T-cell (primary cell): ENCODE results near the gene SLC23A1. TPM values are rescaled to one million over a fixed set of nuclear protein-coding genes. Genes with fewer than 3 reads are reported as not detected.
"Not testable (repeated sequence)": the region's sequence is repeated elsewhere in the genome, so short reads cannot be mapped to it uniquely, and the experiment has no call there.

Source experiments
- ATAC-seq, 4 experiments: fragments of 200-7000 bp in 3 of 4; fragments of 150-1000 bp in 1 of 4; cut with Tn5 transposase; replicated peaks in 1 of 4; 1 replicate in 3 of 4; 2 replicates in 1 of 4; pipeline ENCODE4 v1.10.0; 2021; ENCODE audit warnings: moderate library complexity in 3 of 4, mild to moderate bottlenecking in 2 of 4, moderate number of reproducible peaks in 1 of 4
- CTCF ChIA-PET, 2 donors: fragments of 300-600 bp; sonication (Branson Sonifier 250); formaldehyde crosslinking; loops; one replicate each; lab custom pipeline; 2022; ENCODE audit warnings: antibody characterized with exemption in 2 of 2; lab: Charles Lee
- POLR2A ChIA-PET, 2 donors: fragments of 300-600 bp; sonication (Branson Sonifier 250); formaldehyde crosslinking; loops; one replicate each; lab custom pipeline; 2022; ENCODE audit warnings: antibody characterized with exemption in 2 of 2; lab: Charles Lee
- DNase-seq, 35 experiments: peaks; one replicate each; pipeline versions ENCODE4 v3.0.0 to v3.0.0-alpha.2; 2013 to 2023
- H3K27ac ChIP-seq: one replicate; pipeline ENCODE4 v1.5.1; 2013; ENCODE audit warnings: low read length
- H3K27me3 ChIP-seq, 2 experiments: replicated peaks in 1 of 2; 1 replicate in 1 of 2; 2 replicates in 1 of 2; pipeline versions ENCODE4 v1.6.1 to v1.7.0; 2013; ENCODE audit warnings: low read length in 1 of 2, mixed read lengths in 1 of 2; ENCODE audit not compliant: control insufficient read depth in 2 of 2, insufficient read depth in 2 of 2; ENCODE audit errors: extremely low read depth in 1 of 2
- H3K36me3 ChIP-seq, 2 donors: 1 replicate in 1 of 2; 2 replicates in 1 of 2; pipeline versions ENCODE4 v1.6.1 to v1.7.0; 2013; ENCODE audit warnings: low read length in 1 of 2; ENCODE audit not compliant: control insufficient read depth in 2 of 2, insufficient read depth in 1 of 2; ENCODE audit errors: extremely low read depth in 1 of 2
- H3K4me1 ChIP-seq, 2 experiments: 1 replicate in 1 of 2; 2 replicates in 1 of 2; pipeline versions ENCODE4 v1.6.1 to v1.7.0; 2013; ENCODE audit warnings: low read length in 2 of 2, mixed read lengths in 1 of 2; ENCODE audit not compliant: insufficient read depth in 2 of 2, control insufficient read depth in 1 of 2; ENCODE audit errors: extremely low read depth in 1 of 2
- H3K4me3 ChIP-seq, 2 donors: 1 replicate in 1 of 2; 2 replicates in 1 of 2; pipeline versions ENCODE4 v1.5.1 to v1.7.0; 2013; ENCODE audit warnings: mild to moderate bottlenecking in 2 of 2, low read length in 1 of 2, moderate library complexity in 1 of 2; ENCODE audit not compliant: control insufficient read depth in 1 of 2; ENCODE audit errors: extremely low read depth in 1 of 2
- H3K9me3 ChIP-seq: 2 replicates; pipeline ENCODE4 v1.7.0; 2013
- H3K27ac Mint-ChIP-seq, 2 donors: one replicate each; pipeline ENCODE4 v1.8.0; 2020 to 2021; ENCODE audit warnings: mild to moderate bottlenecking in 2 of 2, mixed read lengths in 2 of 2
- H3K27me3 Mint-ChIP-seq, 2 donors: one replicate each; pipeline ENCODE4 v1.8.0; 2021 to 2022; ENCODE audit warnings: mixed read lengths in 2 of 2
- H3K36me3 Mint-ChIP-seq: one replicate; pipeline ENCODE4 v1.8.0; 2021; ENCODE audit warnings: mixed read lengths
- H3K4me1 Mint-ChIP-seq, 3 donors: one replicate each; pipeline ENCODE4 v1.8.0; 2020 to 2022; ENCODE audit warnings: mixed read lengths in 3 of 3, mild to moderate bottlenecking in 1 of 3
- H3K4me3 Mint-ChIP-seq, 3 donors: one replicate each; pipeline ENCODE4 v1.8.0; 2020 to 2022; ENCODE audit warnings: mild to moderate bottlenecking in 3 of 3, mixed read lengths in 3 of 3, moderate library complexity in 3 of 3
- H3K9me3 Mint-ChIP-seq, 3 donors: one replicate each; pipeline ENCODE4 v1.8.0; 2020 to 2022; ENCODE audit warnings: mixed read lengths in 3 of 3
- WGBS: methylation state at CpG from one replicate; pipeline ENCODE4 v1.1.5; 2013; ENCODE audit warnings: missing lambda C conversion rate; ENCODE audit not compliant: insufficient coverage; 5-methylcytosine and 5-hydroxymethylcytosine counted together
- total RNA-seq, 35 experiments: library from RNA in 6 of 35; stranded (reverse) in 6 of 35; fragments of 120-200 nt in 1 of 35; gene quantifications; one replicate each; pipeline versions ENCODE4 v1.2.1 to v1.2.4 and lab custom pipeline; 2013 to 2026

SLC23A1 gene
- total RNA-seq, 5 donors from 2014 or later (not counting 1 experiment from before 2014, with no cell fraction given): 0.15 to 0.86 TPM; not detected in 3

GRCh38 chr5:139410993-139411828 is 28.1 kb upstream of the SLC23A1 start:
- CTCF ChIA-PET: interaction anchor here (0.6 to 1.6 kb wide), 3 partner anchors 11 to 148 kb away, joined by 3 to 14 read pairs (median 3); no protein-coding TSS in a partner anchor
- Histone ChIP-seq H3K4me1 (peaks cover 10 to 20% of the 10 kb centered on the region in 2 experiments), H3K36me3 (no peaks in the 10 kb centered on the region), H3K4me3 (no peak overlapping the region), H3K9me3 (no peaks in the 10 kb centered on the region), H3K27me3 (no peaks in the 10 kb centered on the region), H3K27ac (no peak overlapping the region)
- WGBS: 88% methylated on average over 6 of the region's 17 CpGs
- H3K4me3 Mint-ChIP-seq: no peak overlapping the region
- no peaks in the 10 kb centered on the region for H3K27me3 Mint-ChIP-seq
- no peak overlapping the region for H3K27ac Mint-ChIP-seq
- POLR2A ChIA-PET: interaction anchor here in 1 of 2 donors (0.5 to 0.7 kb wide), 4 partner anchors 8 to 169 kb away, joined by 3 to 12 read pairs (median 8); no protein-coding TSS in a partner anchor
- peaks cover 5% of the 10 kb centered on the region for H3K36me3 Mint-ChIP-seq
- DNase-seq (no peak), ATAC-seq (no peak)
- peaks cover 22 to 39% (median 27%) of the 10 kb centered on the region in 3 donors for H3K4me1 Mint-ChIP-seq
- no peaks in the 10 kb centered on the region for H3K9me3 Mint-ChIP-seq

- no peaks in the 10 kb centered on the region for H3K9me3 Mint-ChIP-seq
- DNase-seq (no peak), ATAC-seq (no peak)
- no peak overlapping the region for H3K27ac Mint-ChIP-seq
- no peak overlapping the region for H3K4me3 ChIP-seq
- H3K27ac ChIP-seq: no peak overlapping the region
- ChIA-PET POLR2A (interaction anchor here in 1 of 2 donors (0.5 to 0.7 kb wide), 2 partner anchors 9 to 26 kb away, joined by 3 to 12 read pairs; no protein-coding TSS in a partner anchor), CTCF (interaction anchor here (0.5 to 1.6 kb wide), 4 partner anchors 12 to 111 kb away, joined by 3 read pairs; no protein-coding TSS in a partner anchor)
- no peaks in the 10 kb centered on the region for H3K9me3 ChIP-seq
- no peaks in the 10 kb centered on the region for H3K27me3 Mint-ChIP-seq
- H3K4me1 ChIP-seq: peaks cover 8 to 13% of the 10 kb centered on the region in 2 experiments
- WGBS: 95% methylated on average over 2 of the region's 6 CpGs
- peaks cover 17 to 31% (median 24%) of the 10 kb centered on the region in 3 donors for H3K4me1 Mint-ChIP-seq
- no peak overlapping the region for H3K4me3 Mint-ChIP-seq
- no peaks in the 10 kb centered on the region for H3K27me3 ChIP-seq
- peaks cover 4% of the 10 kb centered on the region for H3K36me3 Mint-ChIP-seq
- no peaks in the 10 kb centered on the region for H3K36me3 ChIP-seq
Observed at GRCh38 chr5:139410121-139410992, 27.3 kb upstream of the SLC23A1 start.

- H3K27me3 Mint-ChIP-seq, H3K27ac Mint-ChIP-seq, H3K36me3 Mint-ChIP-seq, H3K36me3 ChIP-seq, H3K27ac ChIP-seq, H3K9me3 Mint-ChIP-seq, POLR2A ChIA-PET, H3K9me3 ChIP-seq, H3K27me3 ChIP-seq, H3K4me3 ChIP-seq, ATAC-seq, DNase-seq, H3K4me3 Mint-ChIP-seq: not testable (repeated sequence)
- H3K4me1 ChIP-seq: peaks cover 9 to 11% of the 10 kb centered on the region in 2 experiments
- CTCF ChIA-PET: interaction anchor here in 1 of 2 donors (0.7 kb wide), 1 partner anchor 13 kb away, joined by 3 read pairs; no protein-coding TSS in a partner anchor
- no CpG with 5 or more reads among the region's 5 CpGs for WGBS
- peaks cover 16 to 26% (median 19%) of the 10 kb centered on the region in 3 donors for H3K4me1 Mint-ChIP-seq
Observed at GRCh38 chr5:139409116-139409515, 26.0 kb upstream of the SLC23A1 start.

- CTCF ChIA-PET: interaction anchor here in 1 of 2 donors (0.6 kb wide), 1 partner anchor 39 kb away, joined by 4 read pairs; no protein-coding TSS in a partner anchor
- H3K9me3 Mint-ChIP-seq: no peaks in the 10 kb centered on the region
- POLR2A ChIA-PET: no interaction called here
Observed at GRCh38 chr5:139408191-139408590, 25.1 kb upstream of the SLC23A1 start.

GRCh38 chr5:139407517-139407916 is 24.4 kb upstream of the SLC23A1 start:
- peak overlapping the region in 1 of 2 donors; percentile 2 for H3K27ac Mint-ChIP-seq
- ChIA-PET CTCF (interaction anchor here (0.6 to 1.3 kb wide), 2 partner anchors 13 to 133 kb away, joined by 3 read pairs; no protein-coding TSS in a partner anchor), POLR2A (no interaction called here)
- Histone ChIP-seq H3K9me3 (no peaks in the 10 kb centered on the region), H3K27ac (no peak overlapping the region), H3K36me3 (no peaks in the 10 kb centered on the region), H3K4me1 (peaks cover 17 to 22% of the 10 kb centered on the region in 2 experiments), H3K4me3 (no peak overlapping the region), H3K27me3 (no peaks in the 10 kb centered on the region)
- H3K36me3 Mint-ChIP-seq: no peaks in the 10 kb centered on the region
- no peak for DNase-seq
- H3K9me3 Mint-ChIP-seq: no peaks in the 10 kb centered on the region
- H3K4me3 Mint-ChIP-seq: no peak overlapping the region
- peaks cover 26 to 34% (median 30%) of the 10 kb centered on the region in 3 donors for H3K4me1 Mint-ChIP-seq
- ATAC-seq: no peak
- no peaks in the 10 kb centered on the region for H3K27me3 Mint-ChIP-seq

More at GRCh38 chr5:139408191-139408590, 25.1 kb upstream of the SLC23A1 start:
- Histone ChIP-seq H3K36me3 (no peaks in the 10 kb centered on the region), H3K27ac (no peak overlapping the region), H3K4me1 (peaks cover 14 to 15% of the 10 kb centered on the region in 2 experiments), H3K4me3 (no peak overlapping the region), H3K9me3 (no peaks in the 10 kb centered on the region), H3K27me3 (no peaks in the 10 kb centered on the region)
- WGBS: no CpG with 5 or more reads among the region's 7 CpGs
- no peaks in the 10 kb centered on the region for H3K27me3 Mint-ChIP-seq
- DNase-seq: no peak
- no peak overlapping the region for H3K4me3 Mint-ChIP-seq
- H3K36me3 Mint-ChIP-seq: no peaks in the 10 kb centered on the region
- ATAC-seq: no peak
- peaks cover 20 to 28% (median 24%) of the 10 kb centered on the region in 3 donors for H3K4me1 Mint-ChIP-seq
- no peak overlapping the region for H3K27ac Mint-ChIP-seq
